Liver (tissue), 3 donors: Measurements from ENCODE around the gene IL1RN.

Experiments used
- CTCF ChIP-seq: fragments of 150-350 bp; IDR thresholded peaks from 2 replicates; pipeline ENCODE4 v1.5.1; 2017; ENCODE audit warnings: improper control_type of control experiment, low read depth, low read length; ENCODE audit not compliant: missing input control
- EGR1 ChIP-seq, 2 donors: IDR thresholded peaks; 2 replicates each; pipeline ENCODE4 v1.6.1; 2016 to 2018; ENCODE audit warnings: antibody characterized with exemption in 2 of 2, low read depth in 2 of 2
- GABPA ChIP-seq, 2 donors: IDR thresholded peaks in 1 of 2; conservative IDR thresholded peaks in 1 of 2; 2 replicates each; pipeline ENCODE4 v1.6.1; 2016; ENCODE audit warnings: antibody characterized with exemption in 2 of 2, mild to moderate bottlenecking in 1 of 2, moderate library complexity in 1 of 2
- JUND ChIP-seq, 2 donors: IDR thresholded peaks; 2 replicates each; pipeline ENCODE4 v1.6.1; 2016; ENCODE audit warnings: antibody characterized with exemption in 2 of 2
- MAX ChIP-seq: IDR thresholded peaks from 2 replicates; pipeline ENCODE4 v1.6.1; 2016; ENCODE audit warnings: antibody characterized with exemption
- REST ChIP-seq: IDR thresholded peaks from 2 replicates; pipeline ENCODE4 v1.6.1; 2016; ENCODE audit warnings: antibody characterized with exemption, mild to moderate bottlenecking
- SP1 ChIP-seq: IDR thresholded peaks from 2 replicates; pipeline ENCODE4 v1.6.1; 2018; ENCODE audit warnings: antibody characterized with exemption, mild to moderate bottlenecking
- TAF1 ChIP-seq: conservative IDR thresholded peaks from 2 replicates; pipeline ENCODE4 v1.6.1; 2016; ENCODE audit warnings: antibody characterized with exemption, mild to moderate bottlenecking
- donor health status: healthy.
- donor health status: healthy.

GRCh38 chr2:113148606-113149552, 21.5 kb downstream of the IL1RN start:
- no peak for TF ChIP-seq GABPA (IDR thresholded peaks at IDR 0.05 in 1 of 2, conservative IDR thresholded peaks at IDR 0.05 in 1 of 2)
- TF ChIP-seq CTCF = no peak
- TF ChIP-seq REST = no peak
- TF ChIP-seq MAX = no peak
- TF ChIP-seq SP1 = no peak
- TF ChIP-seq EGR1 (IDR thresholded peaks at IDR 0.05; ENCODE audit: low read depth in 2 of 2) = no peak
- no peak for TF ChIP-seq JUND (IDR thresholded peaks at IDR 0.05)
- TF ChIP-seq TAF1 = no peak
